Stimulated activated naive CD4-positive, alpha-beta T cell treated with Interleukin-2 at 50 U/mL for 16 hours (primary cell): Measurements from ENCODE around the gene TMEM214.

Source experiments
- DNase-seq: peaks from one replicate; lab custom pipeline; 2025; lab: John Stamatoyannopoulos, UW

Gene TMEM214

DNA sequence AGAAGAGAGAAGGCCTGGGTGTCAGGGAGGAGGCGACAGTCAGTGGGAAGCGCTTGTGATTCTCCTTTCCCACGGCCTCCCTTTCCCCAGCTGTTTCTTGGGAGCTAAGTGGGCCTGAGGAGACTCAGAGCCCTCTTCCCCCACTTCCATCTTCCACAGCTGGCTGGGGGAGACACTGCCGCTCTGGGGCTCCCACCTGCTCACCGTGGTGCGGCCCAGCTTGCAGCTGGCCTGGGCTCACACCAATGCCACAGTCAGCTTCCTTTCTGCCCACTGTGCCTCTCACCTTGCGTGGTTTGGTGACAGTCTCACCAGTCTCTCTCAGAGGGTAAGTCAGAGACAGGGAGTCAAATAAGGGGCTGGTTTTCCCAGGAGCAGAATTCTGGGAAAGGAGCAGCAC lies 7.1 kb downstream of the TMEM214 start:
- no peak for DNase-seq

DNA sequence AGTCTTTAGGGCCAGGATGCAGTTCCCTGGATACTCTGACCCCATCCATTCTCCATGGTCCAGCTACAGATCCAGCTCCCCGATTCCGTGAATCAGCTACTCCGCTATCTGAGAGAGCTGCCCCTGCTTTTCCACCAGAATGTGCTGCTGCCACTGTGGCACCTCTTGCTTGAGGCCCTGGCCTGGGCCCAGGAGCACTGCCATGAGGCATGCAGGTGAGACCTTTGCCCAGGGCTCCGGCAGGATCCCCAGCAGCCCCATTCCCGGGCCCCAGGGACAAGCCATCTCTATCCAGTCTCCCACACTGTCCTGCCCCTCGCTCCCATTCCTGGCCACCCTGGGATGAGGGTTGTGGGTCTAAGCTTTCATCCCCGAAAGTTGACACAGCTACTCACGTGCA lies 7.5 kb downstream of the TMEM214 start:
- no peak for DNase-seq

DNA sequence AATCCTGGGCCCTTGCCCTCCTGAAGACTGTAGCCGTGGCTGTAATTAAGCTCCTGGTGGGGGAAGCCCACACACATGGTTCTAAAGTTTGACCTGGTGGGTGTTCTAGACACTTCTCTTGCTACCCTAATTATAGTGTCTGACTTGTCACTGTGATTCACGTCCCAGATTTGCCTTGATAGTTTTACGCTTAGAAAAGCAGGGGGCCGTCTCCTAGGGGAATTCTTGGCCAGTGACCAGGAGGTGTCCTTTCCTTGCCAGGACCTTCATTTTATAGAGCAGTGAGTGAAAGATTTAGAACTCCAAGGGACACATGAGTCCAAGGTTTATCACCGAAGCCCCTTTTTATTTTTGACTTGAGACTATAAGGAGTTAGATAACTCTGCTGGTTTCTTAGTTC lies 9.0 kb downstream of the TMEM214 start:
- DNase-seq, result no peak

DNA sequence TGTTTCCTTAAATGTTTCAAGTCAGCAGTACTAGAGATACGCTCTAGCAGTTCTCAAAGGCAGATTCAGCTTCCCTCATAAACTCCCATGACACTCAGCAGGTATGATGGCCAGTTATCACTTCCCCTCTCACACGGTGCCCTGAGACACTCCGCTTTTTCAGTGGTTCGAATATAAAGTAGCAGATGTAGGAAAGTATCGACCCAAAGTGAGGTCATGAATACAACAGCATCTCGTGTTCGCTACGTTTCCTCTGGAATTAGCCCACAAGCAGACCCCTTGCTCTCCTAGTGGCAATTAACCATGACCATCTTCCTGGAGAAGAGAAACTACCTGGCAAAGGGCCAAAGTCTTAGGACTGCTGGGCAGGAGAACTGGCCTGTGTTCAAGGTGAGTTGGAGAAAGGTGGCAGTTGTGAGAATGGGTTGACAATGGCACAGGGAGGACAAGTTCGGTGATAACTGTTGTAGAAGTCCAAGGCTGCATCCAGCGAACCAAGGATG lies 9.4 kb downstream of the TMEM214 start:
- no peak for DNase-seq

DNA sequence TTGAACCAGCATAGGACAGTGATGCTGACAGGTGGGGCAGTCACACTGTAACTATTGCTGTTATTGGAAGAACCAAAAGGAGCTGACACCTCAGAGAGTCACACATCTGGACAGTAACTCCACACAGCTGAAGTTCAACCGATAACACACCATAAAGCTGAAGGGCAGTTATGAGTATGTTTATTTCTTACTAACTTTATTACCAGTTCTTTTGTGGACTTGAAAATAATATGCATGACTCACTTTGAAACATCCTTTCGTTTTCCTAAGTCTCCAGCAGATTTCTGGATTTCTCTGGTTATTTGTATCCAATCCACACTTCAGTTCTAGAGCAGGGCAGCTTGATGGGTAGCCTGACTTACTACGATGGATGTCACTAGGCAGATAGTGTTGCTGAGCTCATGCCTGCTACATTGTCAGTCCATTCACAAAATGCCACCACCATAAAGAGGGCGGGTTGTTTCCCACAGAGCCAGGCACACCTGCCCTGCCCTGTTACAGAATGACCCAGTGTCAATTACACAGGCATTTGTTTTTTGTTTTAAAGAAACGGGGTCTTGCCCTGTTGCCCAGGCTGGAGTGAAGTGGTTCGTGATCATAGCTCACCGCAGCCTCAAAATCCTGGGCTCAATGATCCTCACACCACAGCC lies 10.3 kb downstream of the TMEM214 start:
- DNase-seq, result no peak

DNA sequence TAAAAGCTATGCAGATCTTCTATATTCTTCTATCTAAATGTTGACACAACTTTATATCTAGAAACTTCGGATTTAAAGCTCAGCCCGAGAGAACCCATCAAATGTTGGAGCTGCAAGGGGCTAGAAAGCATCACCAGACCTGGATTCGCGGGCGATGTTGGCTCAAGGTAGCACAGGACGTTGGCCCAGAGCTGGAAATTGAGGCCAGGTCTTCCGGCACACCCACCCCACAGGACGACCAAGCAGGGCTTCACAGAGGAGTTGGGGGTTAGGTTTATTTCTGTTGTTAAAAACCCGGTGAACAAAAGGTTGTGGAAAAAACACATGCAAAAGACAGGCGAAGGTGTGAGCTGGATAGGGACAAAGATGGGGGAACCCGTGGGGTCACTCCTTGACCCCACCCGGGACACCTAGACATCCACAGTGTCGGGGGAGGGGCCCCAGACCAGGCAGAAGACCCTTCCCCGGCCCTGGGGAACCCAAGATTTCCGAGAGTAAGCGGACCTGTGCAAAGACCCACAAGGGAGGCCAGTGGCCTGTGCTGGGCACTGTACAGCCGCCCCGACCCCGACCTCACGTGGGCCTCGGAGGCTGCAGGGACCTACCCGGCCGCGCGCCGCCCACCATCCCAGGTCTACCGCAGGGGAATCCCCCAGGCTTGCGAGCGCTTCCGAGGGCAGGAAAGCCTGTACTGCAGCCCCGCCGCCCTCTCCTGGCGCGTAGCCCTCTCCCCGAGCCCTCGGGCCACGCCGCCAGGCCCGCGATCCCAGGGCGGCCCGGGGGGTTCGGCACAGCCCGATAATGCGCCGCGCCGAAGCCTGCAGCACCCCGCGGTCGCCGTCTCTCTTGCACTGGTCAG lies 16.9 kb downstream of the TMEM214 start:
- DNase-seq, result peak; percentile 72

DNA sequence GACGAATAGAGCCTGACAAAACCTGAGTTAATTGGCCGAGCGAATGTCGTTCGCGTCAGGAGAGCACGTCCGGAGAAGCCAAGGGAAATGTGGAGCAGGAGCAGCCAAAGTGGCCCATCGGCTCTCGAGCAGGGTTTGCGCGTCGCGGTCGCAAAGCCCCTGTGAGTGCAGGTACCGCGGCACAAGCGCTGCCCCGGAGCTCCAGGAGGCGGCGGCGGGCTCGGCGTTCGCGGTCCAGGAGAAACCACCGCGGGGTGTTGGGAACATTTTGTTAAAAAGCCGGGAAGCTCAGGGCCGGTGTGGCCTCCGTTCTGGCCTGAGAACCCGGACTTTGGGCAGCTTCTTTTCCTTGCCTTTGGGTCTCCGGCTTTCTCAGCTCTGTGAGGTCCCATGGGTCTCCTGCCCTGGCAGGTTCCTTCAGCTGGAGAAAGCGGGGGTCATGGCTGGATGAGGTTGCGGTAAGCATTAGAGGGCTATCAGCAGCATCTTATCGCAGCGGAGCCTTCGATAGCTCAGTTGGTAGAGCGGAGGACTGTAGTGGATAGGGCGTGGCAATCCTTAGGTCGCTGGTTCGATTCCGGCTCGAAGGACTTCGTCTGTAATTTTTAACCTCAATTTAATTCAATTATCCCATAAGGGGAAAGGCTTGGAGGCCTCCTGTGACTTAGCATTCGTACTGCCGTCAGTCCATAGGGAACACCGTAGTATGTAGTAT lies 17.7 kb downstream of the TMEM214 start:
- DNase-seq, result peak; percentile 81

DNA sequence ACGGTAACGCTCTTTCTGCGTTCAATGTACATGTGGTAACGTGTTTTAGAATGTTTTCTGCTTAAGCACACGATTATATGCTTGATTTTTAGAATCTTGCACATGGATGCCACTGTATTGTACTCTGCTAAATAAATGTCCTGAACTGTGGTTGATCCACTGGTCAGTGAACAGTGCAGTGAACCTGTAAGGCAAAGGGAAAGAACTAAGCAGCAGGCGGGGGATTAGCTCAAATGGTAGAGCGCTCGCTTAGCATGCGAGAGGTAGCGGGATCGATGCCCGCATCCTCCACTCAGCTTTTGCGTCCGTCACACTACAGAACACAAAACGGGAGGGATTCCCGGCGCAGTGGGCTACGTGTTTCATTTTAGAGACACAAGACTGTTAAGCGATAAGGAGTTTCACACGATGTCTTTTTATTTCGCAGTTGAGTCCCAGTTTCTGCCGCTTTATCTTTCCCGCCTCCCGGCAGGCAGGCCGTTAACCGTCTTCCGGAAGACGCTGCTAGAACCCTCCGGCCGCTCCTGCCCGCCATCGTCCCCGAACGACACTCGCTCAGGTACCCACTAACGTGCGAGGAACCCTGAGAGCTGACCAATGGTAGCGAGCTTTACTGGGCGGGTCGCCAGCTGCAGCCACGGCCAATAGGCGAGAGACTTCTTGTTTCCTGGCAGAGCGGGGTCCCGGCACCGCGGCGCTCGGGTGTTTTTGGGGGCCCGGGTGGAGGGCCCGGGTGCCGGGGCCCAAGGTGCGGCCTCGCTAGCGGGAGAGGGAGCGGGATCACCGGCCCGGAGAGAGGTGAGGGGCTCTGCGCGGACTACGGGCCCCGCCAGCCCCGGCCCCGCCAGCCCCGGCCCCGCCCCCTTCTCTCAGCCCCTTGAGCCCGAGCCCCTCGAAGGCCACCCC lies 18.5 kb downstream of the TMEM214 start, which contains the start of gene AGBL5:
Gene AGBL5, plus strand, starts transcription at position 673 of the 906 bp plus-strand sequence. CDS start 1,291 bp downstream, outside the sequence.
- DNase-seq, result peak; percentile 95

DNA sequence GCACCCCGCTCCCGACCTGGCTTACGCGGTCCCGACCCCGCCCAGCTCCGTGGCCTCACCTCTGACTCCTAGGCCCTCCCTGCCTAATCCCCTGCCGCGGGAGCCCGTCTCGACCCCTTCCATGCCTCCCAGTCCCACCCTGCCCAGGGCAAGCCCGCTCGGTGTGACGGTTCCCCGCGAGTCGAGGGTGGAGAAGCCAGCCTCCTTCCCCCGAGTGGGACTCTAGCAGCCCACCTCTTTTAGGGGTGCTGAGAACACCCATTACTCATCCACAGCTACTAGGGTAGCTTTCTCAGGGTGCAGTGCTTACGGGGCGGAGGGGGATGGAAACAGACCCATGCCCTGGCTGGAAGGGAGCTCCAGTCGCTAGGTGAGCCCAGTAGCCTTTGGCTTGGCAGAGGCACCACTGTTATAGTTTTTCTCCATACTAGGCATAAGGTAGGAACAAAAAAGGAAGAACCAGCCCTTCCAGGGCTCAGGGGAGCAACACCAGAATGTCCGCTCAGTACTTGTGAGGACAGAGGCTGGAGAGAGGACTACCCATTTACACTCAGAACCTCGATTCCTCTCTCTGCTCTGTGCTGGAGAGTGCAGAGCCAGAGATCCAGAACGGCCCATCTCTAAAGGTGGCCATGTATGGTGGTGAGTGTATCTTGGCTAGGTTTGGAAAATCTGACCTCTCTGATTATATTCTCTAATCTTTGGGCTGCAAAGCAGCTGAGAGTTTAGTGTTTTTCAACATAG lies 19.3 kb downstream of the TMEM214 start:
- DNase-seq, result no peak

DNA sequence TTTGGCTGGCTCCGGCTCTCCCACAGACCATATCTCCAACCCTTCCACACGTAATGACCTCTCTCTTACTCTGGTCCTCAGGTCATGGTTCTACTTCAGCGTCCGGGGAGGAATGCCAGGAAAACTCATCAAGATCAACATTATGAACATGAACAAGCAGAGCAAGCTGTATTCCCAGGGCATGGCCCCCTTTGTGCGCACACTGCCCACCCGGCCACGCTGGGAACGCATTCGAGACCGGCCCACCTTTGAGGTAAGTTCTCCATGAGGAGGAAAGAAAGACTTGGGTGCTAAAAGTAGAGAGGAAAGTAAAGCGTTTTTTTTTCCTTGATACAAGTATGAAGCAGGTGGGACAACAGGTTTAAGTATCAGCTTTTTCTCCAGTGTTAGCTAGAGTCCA lies 20.6 kb downstream of the TMEM214 start:
- DNase-seq, result no peak

DNA sequence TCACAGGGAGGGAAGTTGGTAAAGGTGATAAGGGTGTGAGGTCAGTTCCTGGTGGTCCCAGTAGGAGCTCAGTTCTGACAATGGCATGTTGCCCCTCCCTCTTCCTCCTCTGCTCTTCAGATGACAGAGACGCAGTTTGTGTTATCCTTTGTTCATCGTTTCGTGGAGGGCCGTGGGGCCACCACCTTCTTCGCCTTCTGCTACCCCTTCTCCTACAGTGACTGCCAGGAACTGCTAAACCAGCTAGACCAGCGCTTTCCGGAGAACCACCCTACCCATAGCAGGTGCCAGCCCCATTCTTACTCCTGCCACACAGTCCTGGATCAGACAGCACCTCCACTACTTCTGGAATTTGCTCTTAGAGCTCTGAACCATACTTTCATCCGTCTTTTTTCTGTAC lies 21.0 kb downstream of the TMEM214 start:
- no peak for DNase-seq

DNA sequence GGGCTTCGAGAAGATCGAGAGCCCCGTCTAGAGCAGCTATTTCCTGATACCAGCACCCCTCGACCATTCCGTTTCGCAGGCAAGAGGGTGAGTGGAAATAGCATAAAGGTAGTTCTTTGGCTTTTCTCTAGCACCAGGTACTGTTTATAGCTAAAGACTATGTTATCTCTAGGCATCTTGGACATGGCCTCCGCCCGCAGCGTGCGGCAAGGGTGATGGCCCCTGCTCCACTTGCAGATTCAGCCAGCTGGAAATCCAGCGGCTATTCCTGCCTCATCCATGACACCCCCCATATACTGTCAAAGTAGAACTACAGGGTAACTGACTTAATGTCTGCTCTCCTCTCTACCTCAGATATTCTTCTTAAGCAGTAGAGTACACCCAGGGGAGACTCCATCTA lies 22.0 kb downstream of the TMEM214 start:
- DNase-seq, result no peak

DNA sequence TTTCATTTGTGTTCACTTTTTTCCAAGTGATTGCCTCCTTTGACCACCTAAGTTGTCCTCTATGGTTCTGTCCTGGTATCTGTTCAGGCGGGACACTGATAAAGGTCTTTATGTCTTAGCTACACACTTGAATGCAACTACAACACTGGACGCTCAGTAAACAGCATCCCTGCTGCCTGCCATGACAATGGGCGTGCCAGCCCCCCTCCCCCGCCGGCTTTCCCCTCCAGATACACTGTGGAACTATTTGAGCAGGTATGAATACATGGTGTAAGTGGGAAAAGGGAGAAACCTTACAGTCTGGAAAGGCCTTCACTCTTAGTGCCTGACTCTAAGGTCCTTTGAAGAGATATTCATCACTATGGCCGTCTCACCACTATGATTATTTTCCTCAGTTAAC lies 24.4 kb downstream of the TMEM214 start:
- DNase-seq, result no peak

DNA sequence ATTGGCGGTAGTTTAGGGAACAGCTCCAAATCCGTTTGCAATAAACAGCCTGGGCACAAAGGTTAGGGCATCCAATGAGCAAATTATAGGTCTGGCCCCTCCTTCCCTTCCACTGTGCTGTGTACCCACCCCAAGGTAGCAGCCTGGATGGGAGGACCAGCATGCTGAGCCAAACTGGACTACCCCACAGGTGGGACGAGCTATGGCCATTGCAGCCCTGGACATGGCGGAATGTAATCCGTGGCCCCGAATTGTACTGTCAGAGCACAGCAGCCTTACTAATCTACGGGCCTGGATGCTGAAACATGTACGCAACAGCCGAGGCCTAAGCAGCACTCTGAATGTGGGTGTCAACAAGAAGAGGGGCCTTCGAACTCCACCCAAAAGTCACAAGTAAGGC lies 25.4 kb downstream of the TMEM214 start:
- no peak for DNase-seq

DNA sequence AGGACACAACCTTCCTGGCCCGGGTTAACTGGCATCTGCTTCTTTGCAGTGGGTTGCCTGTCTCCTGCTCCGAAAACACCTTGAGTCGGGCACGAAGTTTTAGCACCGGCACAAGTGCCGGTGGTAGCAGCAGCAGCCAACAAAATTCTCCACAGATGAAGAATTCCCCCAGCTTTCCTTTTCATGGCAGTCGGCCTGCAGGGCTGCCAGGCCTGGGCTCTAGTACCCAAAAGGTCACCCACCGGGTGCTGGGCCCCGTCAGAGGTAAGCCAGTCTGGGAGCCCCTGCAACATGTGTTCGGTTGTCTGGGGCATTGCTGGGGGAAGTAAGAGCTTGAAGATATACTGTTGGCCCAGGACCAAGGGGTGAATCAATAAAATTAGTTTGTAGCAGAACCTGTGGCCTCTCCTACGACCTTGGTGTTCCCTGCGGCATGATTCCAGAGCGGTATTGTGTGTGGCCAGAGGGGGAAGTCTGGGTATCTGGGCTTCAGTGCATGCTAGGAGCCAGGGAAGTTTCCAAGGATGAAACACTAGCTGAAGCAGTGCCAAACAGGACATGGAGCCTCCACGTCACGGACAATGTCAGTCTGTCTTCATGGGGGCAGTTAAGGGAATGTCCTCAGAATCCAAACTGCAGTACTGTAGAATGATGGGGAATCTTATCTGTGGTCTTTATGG lies 26.5 kb downstream of the TMEM214 start:
- DNase-seq, result no peak

DNA sequence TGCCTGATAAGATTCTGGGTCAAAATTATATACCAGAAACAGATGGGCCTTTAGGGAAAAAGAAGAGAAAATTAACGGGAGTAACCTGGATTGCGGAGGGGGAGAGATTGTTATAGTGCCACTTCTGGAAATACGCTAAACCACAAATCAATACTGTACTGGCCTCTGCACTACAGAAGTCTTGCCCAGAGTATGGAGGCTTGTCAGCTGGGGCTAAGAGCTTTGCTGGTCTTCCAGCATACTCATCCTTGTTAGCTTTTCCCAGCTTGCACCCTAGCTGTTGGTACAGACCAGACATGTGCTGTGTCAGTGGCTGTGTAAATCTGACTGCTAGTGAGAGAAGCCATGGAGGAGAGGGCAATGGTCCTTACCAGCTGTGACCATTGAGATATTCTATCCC lies 27.6 kb downstream of the TMEM214 start:
- no peak for DNase-seq

DNA sequence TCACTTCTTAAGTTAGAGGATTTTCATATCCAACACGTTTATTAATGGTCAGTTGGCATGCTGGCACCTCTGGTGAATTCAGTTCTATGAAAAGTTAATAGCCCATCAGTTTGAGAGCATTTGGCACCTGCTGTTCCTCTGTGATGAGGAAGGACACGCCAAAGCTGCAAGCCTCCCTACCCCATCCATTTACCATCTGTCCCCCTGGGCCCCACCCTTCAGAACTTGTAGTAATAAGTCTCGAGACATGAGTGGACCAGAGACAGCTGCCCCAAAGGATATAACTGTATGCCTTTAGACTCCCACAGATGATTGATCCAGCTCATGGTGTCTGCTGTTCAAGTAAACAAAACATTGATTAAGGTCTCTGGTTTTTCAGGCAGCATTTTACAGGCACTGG lies 32.4 kb downstream of the TMEM214 start:
- no peak for DNase-seq

DNA sequence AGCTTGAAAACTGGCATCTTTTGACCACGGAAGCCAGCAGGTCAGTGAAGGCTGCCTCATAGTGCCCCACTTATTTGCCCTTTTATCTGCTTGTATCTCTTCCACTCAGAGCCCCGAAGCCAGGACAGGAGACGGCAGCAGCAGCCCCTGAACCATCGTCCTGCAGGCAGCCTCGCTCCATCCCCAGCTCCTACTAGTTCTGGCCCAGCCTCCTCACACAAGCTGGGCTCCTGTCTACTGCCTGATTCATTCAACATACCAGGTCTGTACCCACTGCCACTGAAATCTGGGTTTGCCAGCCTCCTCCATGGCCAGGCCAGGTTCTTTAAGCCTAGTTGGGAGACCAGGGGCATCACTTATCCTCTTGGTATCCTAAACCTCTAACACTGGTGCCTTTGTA lies 34.6 kb downstream of the TMEM214 start:
- no peak for DNase-seq

DNA sequence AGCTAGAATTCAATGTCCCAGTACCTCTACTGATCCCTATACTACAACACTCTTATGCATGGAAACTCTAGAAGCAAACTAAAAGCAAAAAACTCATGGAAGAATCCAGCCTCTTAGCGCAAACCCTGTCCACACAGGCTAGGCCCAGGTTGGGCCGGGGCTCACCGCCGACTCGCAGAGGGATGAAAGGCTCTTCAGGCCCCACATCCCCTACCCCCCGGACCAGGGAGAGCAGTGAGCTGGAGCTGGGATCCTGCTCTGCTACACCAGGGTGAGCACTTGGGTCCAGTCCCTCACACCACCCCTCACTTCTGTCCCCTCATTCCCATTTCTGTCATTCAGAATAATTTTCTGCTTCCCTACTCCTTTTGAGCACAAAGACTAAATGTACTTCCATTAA lies 36.7 kb downstream of the TMEM214 start:
- no peak for DNase-seq

DNA sequence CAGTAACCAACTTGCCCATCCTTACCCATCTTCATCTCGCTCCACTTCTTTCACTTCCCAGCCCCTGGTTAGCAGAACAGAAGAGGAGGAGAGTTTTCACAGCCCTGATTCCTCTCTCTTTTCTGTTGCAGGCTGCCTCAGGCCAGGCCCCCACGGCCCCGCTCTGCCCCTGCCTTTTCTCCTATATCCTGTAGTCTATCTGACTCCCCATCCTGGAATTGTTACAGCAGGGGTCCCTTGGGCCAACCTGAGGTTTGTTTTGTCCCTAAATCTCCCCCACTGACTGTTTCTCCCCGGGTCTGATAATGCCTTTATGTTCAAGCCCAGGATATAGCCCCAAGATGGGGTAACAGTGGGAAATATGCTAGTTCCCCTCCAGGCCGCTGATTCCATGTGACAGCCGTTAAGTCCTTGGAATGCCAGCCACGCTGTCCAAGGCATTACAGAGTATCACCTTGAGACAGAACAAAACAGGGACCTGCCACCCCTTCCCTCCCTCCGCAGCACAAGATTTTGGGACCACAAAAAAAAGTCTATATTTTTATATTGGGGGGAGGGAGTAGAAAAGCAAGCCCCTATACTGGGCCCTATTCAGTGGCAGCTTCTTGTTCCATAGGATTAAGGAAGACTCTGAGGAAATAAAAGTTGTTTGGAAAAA lies 37.3 kb downstream of the TMEM214 start:
- DNase-seq, result no peak
